Hippocampal formation (tissue), 2 donors: ENCODE results near the gene TDRD7.

Source experiments
- DNase-seq, 2 donors: peaks; one replicate each; lab custom pipeline; 2025; lab: John Stamatoyannopoulos, UW

The TDRD7 gene, protein sequence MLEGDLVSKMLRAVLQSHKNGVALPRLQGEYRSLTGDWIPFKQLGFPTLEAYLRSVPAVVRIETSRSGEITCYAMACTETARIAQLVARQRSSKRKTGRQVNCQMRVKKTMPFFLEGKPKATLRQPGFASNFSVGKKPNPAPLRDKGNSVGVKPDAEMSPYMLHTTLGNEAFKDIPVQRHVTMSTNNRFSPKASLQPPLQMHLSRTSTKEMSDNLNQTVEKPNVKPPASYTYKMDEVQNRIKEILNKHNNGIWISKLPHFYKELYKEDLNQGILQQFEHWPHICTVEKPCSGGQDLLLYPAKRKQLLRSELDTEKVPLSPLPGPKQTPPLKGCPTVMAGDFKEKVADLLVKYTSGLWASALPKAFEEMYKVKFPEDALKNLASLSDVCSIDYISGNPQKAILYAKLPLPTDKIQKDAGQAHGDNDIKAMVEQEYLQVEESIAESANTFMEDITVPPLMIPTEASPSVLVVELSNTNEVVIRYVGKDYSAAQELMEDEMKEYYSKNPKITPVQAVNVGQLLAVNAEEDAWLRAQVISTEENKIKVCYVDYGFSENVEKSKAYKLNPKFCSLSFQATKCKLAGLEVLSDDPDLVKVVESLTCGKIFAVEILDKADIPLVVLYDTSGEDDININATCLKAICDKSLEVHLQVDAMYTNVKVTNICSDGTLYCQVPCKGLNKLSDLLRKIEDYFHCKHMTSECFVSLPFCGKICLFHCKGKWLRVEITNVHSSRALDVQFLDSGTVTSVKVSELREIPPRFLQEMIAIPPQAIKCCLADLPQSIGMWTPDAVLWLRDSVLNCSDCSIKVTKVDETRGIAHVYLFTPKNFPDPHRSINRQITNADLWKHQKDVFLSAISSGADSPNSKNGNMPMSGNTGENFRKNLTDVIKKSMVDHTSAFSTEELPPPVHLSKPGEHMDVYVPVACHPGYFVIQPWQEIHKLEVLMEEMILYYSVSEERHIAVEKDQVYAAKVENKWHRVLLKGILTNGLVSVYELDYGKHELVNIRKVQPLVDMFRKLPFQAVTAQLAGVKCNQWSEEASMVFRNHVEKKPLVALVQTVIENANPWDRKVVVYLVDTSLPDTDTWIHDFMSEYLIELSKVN

DNA sequence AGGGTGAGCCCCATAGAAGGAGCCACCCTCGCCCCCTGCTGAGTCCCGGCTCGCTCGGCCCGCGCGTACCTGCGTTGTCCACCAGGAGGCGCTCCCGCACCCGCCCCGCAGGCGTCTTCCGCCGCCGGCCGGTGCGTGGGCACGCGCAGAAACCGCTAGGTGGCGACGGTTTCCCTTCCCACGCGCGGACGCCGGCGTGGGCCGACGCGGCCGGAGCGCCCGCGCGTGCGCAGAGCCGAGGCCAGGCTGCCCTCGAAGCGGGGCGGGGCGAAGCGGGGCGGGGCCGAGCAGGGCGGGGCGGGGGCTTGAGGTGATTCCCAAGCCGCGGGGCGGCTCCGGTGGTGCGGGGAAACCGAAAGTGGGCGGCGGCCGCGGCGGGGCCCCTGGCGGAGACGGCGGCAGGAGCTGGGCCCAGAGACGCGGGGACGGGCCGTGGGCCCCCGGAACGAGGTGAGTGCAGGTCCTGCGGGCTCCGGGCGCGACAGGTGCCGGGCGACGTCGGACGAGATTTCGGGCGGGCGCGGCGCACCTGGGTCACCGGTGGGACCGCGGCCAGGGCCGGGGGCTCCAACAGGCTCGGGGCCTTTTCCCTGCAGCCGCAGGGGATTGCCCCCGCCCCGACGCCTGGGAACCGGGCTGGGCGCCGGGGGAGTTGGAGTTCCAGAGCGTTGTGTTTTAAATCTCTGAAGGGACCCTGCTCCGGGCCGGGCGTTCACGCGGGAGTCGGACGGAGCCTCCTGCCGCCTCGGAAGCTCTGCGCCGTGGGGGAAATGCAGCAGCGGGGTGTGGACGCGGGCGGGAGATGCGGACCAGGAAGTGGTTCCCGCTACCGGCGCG is at the start of gene TDRD7:
TDRD7 (plus strand) TSS at position 308 of the 837 bp plus-strand sequence. CDS start 16,370 bp downstream, outside the sequence.
- DNase-seq: peak; percentile 63 to 82

DNA sequence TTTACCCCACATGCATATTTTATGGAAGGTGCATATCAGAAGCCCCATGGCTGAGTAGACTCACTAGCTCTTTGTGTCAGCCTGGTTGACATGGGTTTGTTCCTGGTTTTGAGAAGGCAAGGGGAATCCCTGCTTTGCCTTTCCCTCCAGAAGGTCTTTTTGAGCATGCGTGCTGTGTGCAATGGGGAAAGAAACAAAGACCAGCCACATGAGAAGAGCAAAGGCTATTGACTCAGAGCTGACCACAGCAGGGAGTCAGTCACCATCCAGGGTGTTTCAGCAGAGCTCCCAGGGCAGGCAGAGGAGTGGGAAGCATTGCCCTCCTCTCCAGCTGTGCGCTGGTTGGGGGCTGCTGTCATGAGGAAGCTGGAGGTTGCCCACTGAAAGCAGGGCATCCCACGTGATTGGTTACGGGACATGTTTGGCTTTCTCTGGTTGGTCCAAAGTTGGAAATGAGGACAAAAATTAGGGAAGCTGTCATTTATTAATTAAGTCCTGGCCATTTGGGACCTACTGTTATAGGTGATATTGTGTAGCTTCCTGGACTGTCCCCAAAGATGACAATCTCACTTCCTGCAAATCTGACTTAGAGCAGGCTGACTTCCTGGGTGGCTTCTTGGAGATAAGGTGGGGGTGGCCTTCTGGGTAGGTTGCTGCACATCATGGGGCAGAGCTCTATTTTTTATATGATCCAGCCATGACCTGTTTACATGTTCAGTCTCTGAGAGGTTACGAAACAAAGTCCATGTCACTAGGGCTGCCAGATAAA is 48.9 kb upstream of the TDRD7 start:
- DNase-seq: no peak

- DNase-seq: no peak
Measured at GRCh38 chr9:97363661-97364299, 48.1 kb upstream of the TDRD7 start.

DNA sequence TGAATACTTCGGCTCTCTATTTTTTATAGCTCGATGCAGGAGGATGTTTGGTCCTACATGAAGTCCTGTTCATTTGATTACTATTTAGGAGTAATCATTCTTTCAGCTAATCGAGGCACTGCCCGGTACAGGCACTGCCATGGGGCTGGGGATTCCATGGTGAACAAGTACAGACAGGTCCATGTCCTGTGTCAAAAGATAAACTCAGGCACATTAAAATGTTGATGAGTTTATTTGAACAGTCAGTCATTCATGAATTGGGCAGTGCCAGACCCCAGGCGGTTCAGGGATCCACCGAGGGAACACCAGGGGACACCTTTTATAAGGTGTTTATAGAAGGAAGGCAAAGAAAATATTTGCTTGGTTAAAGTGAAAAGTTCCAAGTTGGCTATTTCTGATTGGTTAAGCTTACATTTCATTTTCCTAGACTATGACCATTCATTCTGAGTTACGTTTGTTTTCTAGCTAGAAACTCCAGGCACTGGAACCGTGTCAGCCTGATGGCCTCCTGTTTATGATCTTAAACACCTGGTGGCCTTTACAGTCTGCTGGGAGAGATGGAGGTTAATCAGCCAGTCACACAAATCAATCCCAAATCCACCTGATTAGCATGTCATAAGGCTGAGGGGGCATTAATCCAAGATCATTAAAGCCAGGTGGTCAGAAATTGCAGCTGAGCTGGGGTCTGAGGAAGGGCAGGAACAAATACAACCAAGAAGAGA is 47.0 kb upstream of the TDRD7 start:
- DNase-seq: no peak

DNA sequence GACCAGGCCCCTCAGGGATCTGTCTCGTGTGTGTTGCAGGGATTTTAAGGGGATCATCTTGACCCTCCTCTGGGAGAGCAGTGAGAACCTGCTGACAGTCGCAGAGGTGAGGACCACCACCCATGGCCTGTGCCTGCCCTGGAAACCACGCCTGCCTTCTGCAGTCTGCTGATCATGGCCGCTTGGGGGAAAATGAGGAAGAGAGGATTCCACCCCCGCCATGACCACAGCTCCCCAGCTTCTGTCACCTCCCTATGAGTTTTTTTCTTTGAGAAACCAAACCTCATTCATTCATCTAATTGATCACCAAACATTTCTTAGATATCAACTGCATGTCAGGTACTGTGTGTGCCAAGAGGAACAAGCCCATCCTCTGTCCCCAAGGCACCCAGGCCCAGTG is 46.3 kb upstream of the TDRD7 start:
- DNase-seq: no peak

- no peak for DNase-seq
Measured at GRCh38 chr9:97366476-97366875, 45.4 kb upstream of the TDRD7 start.

GRCh38 chr9:97366889-97367288 is 45.0 kb upstream of the TDRD7 start:
- DNase-seq: no peak

DNA sequence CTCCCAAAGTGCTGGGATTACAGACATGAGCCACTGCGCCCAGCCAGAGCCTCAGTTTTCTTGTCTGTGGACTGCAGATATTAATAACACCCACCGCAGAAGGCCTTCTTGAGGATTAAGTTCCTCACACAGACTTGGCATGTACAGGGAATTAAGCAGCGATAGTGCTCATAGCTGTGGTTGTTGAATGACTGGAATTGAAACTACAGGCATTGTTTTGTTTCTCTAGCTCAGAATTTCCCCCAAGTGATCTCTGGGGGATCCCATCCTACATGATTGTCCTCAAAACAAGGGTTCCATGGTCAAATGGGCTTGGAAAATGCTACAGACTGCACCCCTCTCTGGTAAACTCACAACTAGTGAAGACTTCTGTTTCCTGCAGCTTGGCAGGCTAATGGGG is 44.2 kb upstream of the TDRD7 start:
- DNase-seq: no peak

- DNase-seq: no peak
Measured at GRCh38 chr9:97368964-97369363, 42.9 kb upstream of the TDRD7 start.

DNA sequence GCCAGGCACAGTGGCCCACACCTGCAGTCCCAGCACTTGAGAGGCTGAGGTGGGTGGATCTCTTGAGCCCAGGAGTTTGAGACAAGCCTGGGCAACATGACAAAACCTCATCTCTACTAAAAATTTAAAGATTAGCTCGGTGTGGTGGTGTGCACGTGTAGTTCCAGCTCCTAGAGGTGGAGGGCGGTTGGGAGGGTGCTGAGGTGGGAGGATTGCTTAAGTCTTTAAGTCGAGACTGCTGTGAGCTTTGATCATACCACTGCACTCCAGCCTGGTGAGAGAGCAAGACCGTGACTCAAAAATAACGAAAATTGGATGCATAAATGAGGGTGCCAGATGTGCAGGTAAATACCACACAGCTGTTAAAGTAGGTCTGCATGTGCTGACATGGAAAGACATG is 39.3 kb upstream of the TDRD7 start:
- no peak for DNase-seq

DNA sequence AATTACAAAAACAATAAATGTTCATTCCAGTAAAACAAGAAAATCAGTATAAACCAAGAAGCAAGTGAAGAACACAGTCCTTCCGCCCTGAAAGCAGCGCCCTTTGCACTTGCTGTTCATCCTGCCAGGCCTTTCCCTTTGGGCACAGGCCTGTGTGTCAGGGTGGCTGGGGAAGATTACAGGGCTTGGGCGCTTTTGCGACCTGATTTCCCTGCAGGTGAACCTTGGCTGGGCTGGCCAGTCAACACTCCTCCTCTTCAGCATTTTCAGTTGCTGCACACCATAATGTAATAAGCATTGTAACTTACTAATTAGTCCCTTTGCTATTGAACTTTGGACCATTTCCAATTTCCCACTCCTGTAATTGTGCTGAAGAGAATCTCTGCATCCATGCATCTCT is 38.6 kb upstream of the TDRD7 start:
- DNase-seq: no peak

DNA sequence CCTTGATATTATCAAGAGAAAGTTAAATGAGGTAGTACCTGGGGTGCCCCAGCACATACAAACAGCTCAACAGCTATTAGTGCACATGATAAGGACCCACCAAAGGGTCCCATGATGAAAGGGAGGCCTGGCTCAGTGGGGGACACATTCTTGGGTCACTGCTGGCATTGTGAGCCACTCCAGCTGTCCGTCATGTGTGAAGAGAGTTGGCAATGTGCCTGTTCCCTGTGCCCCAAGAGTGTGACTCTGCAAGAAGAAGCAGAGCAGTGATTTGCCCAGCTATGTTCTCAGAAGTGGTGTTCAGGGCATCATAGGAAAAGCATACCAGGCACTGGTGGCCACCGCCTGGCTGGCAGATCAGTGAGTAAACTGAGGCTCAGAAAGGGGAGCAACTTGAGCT is 37.1 kb upstream of the TDRD7 start:
- no peak for DNase-seq

DNA sequence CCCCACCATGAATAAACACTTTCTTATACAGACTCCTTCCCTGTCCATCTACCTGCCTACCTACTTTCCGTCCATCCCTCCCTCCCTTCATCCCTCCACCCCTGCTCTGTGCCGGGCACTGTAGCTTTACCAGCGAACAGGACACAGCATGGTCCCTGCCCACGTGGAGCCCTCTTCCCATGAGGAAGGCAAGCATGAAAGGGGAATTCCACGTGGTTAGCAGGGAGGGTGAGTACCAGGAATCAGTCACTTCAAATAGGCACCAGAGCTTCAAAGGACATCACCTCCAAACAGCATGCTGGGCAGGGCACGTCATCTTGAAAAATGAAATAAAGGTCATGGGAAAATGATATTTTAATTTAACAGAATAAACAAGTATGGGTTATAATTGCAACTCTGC is 35.0 kb upstream of the TDRD7 start:
- no peak for DNase-seq

- no peak for DNase-seq
Measured at GRCh38 chr9:97382099-97382718, 29.7 kb upstream of the TDRD7 start.

DNA sequence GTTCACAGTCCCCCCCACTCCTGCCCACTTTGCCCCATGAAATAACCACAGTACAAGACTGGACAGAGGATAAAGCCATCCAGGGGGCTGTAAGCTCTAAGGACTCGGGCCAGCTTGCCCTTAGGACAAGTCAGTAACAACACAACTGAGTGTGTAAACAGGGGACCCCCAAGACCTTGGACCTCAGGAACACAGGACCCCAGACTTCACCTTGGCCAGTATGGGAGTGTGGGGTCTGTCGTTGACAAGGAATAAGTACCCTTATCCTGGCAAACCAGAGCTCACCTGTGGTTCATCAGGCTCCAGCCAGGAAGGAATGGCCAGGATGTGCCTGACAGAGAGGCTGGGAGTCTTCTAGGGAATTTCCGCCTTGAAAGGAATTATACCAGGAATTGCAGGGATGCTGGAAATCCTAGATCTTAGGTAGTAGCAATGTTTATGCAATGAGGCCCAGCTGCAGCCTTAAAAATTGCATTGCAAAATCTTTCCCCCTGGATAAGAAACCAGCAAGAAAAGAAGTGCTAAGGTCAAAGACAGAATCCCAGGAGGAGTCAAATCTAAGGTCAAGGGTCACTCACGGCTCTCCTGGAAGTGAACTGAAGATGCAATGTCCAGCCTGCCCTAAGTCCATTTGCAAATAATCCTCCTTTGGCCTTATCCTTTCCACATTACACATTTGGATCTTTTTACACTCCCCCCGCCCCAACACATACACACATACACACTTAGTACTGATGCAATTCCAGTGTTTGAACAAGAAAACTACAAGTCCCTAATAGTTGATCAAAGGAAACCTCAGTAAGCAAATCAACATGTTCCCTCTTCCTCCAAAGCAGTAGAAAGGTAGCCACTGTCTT is 27.3 kb upstream of the TDRD7 start:
- no peak for DNase-seq

DNA sequence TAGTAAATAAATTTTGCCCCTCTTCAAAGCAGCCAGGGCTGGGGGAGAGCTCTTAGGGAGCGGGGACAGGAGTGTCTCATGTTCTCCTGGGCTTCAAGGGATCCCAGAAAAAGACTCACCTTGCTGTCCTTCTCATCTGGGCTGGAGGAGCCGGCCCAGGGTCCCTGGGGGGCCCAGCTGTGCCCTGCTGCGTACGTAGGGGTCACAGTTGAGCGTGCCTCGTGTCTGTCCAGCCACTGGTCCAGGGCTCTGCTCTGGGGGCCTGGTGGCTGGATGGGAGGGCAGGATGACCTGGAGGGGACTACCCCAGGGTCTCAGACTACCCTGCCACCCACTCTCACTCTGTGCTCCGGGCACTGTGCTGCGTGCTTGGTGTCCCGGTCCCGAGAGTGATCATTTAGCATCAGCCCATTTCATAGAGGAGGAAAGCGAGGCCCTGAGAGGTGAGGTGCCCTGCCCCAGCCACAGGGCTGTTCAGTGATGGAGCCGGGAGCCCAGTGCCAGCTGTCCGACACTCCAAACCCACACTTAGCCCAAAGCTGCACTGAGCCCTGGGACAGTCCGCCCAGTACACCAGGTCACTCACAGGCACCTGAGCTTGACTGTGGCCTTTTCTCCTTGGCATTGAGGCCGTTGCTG is 26.2 kb upstream of the TDRD7 start:
- DNase-seq: no peak

GRCh38 chr9:97386265-97386633 is 25.6 kb upstream of the TDRD7 start:
- DNase-seq: no peak
